Measurements from ENCODE around the gene MPP1.

Gene MPP1

GRCh38 chrX:154749856-154750255 lies 55.4 kb downstream of the MPP1 start:
- TF ChIP-seq, protein P1, sequence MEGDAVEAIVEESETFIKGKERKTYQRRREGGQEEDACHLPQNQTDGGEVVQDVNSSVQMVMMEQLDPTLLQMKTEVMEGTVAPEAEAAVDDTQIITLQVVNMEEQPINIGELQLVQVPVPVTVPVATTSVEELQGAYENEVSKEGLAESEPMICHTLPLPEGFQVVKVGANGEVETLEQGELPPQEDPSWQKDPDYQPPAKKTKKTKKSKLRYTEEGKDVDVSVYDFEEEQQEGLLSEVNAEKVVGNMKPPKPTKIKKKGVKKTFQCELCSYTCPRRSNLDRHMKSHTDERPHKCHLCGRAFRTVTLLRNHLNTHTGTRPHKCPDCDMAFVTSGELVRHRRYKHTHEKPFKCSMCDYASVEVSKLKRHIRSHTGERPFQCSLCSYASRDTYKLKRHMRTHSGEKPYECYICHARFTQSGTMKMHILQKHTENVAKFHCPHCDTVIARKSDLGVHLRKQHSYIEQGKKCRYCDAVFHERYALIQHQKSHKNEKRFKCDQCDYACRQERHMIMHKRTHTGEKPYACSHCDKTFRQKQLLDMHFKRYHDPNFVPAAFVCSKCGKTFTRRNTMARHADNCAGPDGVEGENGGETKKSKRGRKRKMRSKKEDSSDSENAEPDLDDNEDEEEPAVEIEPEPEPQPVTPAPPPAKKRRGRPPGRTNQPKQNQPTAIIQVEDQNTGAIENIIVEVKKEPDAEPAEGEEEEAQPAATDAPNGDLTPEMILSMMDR (IDR thresholded peaks at IDR 0.05; ENCODE audit: poor library complexity, severe bottlenecking), result no peak
- H3K4me1 ChIP-seq (ENCODE audit: insufficient read depth, poor library complexity, severe bottlenecking), result no peaks in the 10 kb centered on the region
- H3K27me3 ChIP-seq (ENCODE audit: insufficient read depth, poor library complexity, severe bottlenecking), result no peaks in the 10 kb centered on the region
- H3K4me3 ChIP-seq (ENCODE audit: severe bottlenecking), result peak overlapping the region; percentile 41
- DNase-seq (ENCODE audit: low spot score), result no peak
- H3K36me3 ChIP-seq (ENCODE audit: low read depth), result no peaks in the 10 kb centered on the region
- no peaks in the 10 kb centered on the region for H3K9me3 ChIP-seq (ENCODE audit: severe bottlenecking)
- no peak for ATAC-seq (ENCODE audit: low read depth)
- no peak overlapping the region for H3K27ac ChIP-seq (ENCODE audit: poor library complexity, severe bottlenecking)

DNA sequence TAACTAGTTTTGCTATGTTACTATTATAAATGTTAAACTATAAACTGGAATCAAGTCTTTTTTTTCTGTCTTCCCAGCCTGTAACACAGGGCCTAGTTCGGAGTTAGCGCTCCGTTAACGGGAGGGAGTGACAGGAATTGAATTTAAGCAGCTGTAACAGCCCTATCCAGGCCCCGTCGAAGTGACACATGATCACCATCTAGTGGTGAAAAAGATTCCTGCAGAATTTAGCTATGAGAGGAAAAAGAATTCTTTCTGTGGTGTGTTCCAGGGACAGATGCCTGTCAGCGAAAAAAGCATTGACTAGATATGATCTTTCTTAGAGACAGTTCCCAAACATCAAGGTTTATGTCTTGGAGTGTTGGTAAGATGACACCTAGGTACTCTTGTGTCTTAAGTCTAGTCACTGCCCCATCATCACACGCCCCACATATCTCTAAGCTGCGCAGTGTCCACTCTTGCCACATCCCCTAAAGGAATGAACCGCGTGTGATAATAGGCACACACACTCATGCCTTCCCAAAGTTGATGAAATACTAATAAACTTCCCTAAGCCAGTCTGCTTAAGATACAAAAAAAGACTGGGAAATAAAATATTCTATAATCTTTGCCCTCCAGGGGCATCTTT lies 56.5 kb downstream of the MPP1 start:
- peak; percentile 61 for ATAC-seq (ENCODE audit: low read depth)
- TF ChIP-seq, protein P1 (IDR thresholded peaks at IDR 0.05; ENCODE audit: poor library complexity, severe bottlenecking), result peak; percentile 67
- no peak overlapping the region for H3K27ac ChIP-seq (ENCODE audit: poor library complexity, severe bottlenecking)

DNA sequence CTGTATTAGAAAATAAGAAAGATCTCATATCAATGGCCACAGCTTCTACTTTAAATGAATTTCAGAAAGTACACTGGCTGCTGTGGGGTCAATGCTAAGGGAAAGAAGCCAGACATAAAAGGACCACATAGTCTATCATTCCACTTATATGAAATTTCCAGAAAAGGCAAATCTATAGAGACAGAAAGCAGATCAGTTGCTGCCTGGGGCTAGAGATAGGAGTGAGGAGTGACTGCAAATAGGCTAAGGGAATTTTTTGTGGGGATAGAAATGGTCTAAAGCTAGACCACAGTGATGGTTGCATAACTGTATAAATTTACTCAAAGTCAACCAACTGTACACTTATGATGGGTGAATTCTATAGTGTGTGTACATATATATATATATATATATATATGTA lies 62.7 kb downstream of the MPP1 start:
- no peak for DNase-seq (ENCODE audit: low spot score)
- peaks cover 6% of the 10 kb centered on the region for H3K4me1 ChIP-seq (ENCODE audit: insufficient read depth, poor library complexity, severe bottlenecking)

More for the DNA sequence above, 56.5 kb downstream of the MPP1 start:
- Histone ChIP-seq H3K4me3 (ENCODE audit: severe bottlenecking) (no peak overlapping the region), H3K36me3 (ENCODE audit: low read depth) (no peaks in the 10 kb centered on the region), H3K27me3 (ENCODE audit: insufficient read depth, poor library complexity, severe bottlenecking) (no peaks in the 10 kb centered on the region), H3K4me1 (ENCODE audit: insufficient read depth, poor library complexity, severe bottlenecking) (no peaks in the 10 kb centered on the region), H3K9me3 (ENCODE audit: severe bottlenecking) (no peaks in the 10 kb centered on the region)
- no peak for DNase-seq (ENCODE audit: low spot score)

GRCh38 chrX:154739952-154740465 lies 65.3 kb downstream of the MPP1 start:
- Histone ChIP-seq H3K4me1 (ENCODE audit: insufficient read depth, poor library complexity, severe bottlenecking) (peaks cover 21% of the 10 kb centered on the region), H3K9me3 (ENCODE audit: severe bottlenecking) (no peaks in the 10 kb centered on the region), H3K27me3 (ENCODE audit: insufficient read depth, poor library complexity, severe bottlenecking) (no peaks in the 10 kb centered on the region), H3K27ac (ENCODE audit: poor library complexity, severe bottlenecking) (no peak overlapping the region), H3K4me3 (ENCODE audit: severe bottlenecking) (no peak overlapping the region), H3K36me3 (ENCODE audit: low read depth) (no peaks in the 10 kb centered on the region)
- ATAC-seq (ENCODE audit: low read depth) (no peak), DNase-seq (ENCODE audit: low spot score) (no peak)
- TF ChIP-seq, protein P1 (IDR thresholded peaks at IDR 0.05; ENCODE audit: poor library complexity, severe bottlenecking), result no peak

More for the DNA sequence above, 62.7 kb downstream of the MPP1 start:
- Histone ChIP-seq H3K4me3 (ENCODE audit: severe bottlenecking) (no peak overlapping the region), H3K27ac (ENCODE audit: poor library complexity, severe bottlenecking) (no peak overlapping the region), H3K27me3 (ENCODE audit: insufficient read depth, poor library complexity, severe bottlenecking) (no peaks in the 10 kb centered on the region), H3K9me3 (ENCODE audit: severe bottlenecking) (no peaks in the 10 kb centered on the region), H3K36me3 (ENCODE audit: low read depth) (no peaks in the 10 kb centered on the region)
- TF ChIP-seq, protein P1 (IDR thresholded peaks at IDR 0.05; ENCODE audit: poor library complexity, severe bottlenecking), result no peak
- no peak for ATAC-seq (ENCODE audit: low read depth)

All from RWPE2 (cell line).